Endothelial cell of hepatic sinusoid (primary cell): ENCODE measurements around the gene ANO4.

ENCODE experiments used
- in situ Hi-C: cut with HindIII; loops from 2 replicates; pipeline ENCODE4 v1.10.0; 2017; ENCODE audit warnings: low sequenced_read_pairs

The ANO4 gene

DNA sequence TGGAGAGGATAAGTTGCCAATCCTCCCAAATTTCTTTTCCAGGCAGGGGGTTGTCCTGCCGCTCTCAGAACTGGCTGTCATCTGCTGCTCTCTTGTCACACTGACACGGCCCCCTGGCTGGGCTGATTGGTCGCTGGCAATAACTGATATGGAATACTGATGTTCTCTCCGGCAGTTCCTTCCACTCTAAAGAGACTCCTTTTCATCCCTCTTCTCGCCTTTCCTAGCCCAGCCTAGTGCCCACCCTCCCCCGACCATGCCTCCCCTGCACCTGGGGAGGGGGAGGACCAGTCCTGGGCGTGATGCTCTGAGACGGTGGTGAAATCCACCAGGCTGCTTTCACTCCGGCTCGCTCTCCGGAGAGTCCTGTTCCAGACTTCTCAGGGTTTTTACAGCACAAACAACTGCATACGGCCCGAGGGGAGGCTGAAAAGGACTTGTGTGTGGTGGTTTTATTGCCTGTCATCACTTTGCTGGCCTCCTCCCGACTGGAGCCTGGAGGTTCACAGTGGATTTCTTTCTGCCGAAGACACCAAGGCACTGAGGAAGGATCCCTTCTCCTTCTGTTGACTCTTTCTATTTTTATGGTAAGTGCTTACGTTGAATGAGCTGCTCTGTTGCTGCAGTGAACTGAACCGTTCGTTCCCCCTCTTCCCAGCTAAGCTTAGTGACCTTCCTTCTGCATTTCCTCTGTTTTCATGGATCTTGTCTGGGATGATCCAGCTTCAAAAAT lies at the start of gene ANO4:
Gene ANO4, plus strand, starts transcription at position 336 of the 733 bp plus-strand sequence. CDS start 107,010 bp downstream, outside the sequence.
- in situ Hi-C loops: loop anchor here (5.0 kb wide), 1 partner anchor 33 kb away; no protein-coding TSS in a partner anchor

GRCh38 chr12:100745378-100746071 lies 49.1 kb upstream of the ANO4 start:
- in situ Hi-C loops: no loop called here

- in situ Hi-C loops: no loop called here
These were observed 41.7 kb upstream of the ANO4 start for GRCh38 chr12:100752841-100753240.

- in situ Hi-C loops: no loop called here
These were observed 40.7 kb upstream of the ANO4 start for GRCh38 chr12:100753837-100754236.

DNA sequence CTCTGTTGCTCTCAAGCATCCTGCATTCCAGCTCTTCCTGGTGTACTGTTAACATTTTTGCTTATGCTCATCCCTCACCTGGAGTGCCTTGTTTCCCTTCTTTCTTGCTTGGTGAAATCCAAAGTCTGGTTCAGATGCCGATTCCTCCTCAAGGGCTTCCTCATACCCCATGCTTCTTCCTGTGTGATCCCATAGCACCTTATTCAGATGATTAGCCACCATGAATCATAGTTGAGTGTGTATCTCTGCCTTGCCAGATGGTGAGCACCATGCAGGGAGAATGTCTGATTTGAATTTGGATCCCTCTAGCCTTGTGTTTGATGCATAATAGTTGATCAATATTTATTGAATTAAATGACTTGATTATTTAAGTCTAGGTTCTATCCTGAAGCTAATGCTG lies 39.4 kb upstream of the ANO4 start:
- in situ Hi-C loops: no loop called here

- in situ Hi-C loops: no loop called here
These were observed 36.5 kb upstream of the ANO4 start for GRCh38 chr12:100758083-100758482.

GRCh38 chr12:100767371-100767770 lies 27.2 kb upstream of the ANO4 start:
- in situ Hi-C loops: no loop called here

- in situ Hi-C loops: no loop called here
These were observed 26.6 kb upstream of the ANO4 start for GRCh38 chr12:100767950-100768349.

DNA sequence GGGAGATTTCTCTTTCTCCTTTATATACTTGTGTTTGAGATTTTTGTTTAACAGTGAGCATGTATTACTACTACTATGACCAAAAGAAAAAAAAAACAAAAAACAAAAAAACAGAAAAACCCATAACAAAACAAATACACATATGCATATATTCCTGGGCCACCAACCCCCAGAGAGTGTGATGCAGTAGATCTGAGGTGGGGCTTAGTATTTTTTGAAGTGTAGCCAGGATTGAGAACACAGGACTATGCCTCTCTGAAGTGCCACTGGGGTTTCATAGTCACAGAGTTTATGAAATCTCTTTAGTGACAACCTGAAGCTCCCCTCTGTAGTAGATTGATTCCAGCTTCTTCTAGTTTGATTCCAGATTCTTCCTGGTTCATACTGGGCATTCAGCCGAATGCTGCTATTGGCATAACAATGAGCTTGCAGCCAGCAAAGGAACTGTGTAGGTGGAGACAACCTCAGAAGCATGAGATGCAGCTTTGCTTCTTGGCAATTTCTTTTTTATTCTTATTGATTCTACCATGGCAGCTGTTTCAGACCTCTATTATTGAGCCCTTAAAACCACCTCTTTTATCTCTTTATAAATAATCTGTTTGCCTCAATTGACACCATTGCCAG lies 15.5 kb upstream of the ANO4 start:
- in situ Hi-C loops: no loop called here

- in situ Hi-C loops: no loop called here
These were observed 5.4 kb upstream of the ANO4 start for GRCh38 chr12:100789146-100789545.

DNA sequence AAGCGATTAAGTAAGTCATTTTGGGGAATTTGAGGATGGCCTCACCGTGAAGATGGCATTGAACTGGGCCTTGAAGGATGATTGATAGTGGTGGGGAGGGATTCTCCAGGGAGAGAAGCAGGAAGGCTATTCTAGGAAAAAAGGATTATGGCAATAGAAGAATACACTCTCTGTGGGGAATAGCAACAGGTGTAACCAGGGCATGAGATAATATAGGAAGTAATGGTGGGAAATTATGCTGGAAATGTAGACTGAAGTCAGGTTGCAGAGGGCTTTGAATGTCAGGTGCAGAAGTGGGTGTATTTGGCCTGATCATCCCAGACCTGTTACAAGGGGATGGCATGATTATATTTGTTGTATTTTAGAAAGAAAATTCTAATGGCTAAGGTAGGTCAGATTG lies 4.6 kb upstream of the ANO4 start:
- in situ Hi-C loops: loop anchor here (5.0 kb wide), 1 partner anchor 37 kb away; no protein-coding TSS in a partner anchor

- in situ Hi-C loops: loop anchor here (5.0 kb wide), 1 partner anchor 37 kb away; no protein-coding TSS in a partner anchor
These were observed 4.0 kb upstream of the ANO4 start for GRCh38 chr12:100790552-100790951.

GRCh38 chr12:100793182-100793581 lies 1.4 kb upstream of the ANO4 start:
- in situ Hi-C loops: loop anchor here (5.0 kb wide), 1 partner anchor 34 kb away; no protein-coding TSS in a partner anchor

- in situ Hi-C loops: no loop called here
These were observed 711 bp downstream of the ANO4 start for GRCh38 chr12:100795174-100795799.

DNA sequence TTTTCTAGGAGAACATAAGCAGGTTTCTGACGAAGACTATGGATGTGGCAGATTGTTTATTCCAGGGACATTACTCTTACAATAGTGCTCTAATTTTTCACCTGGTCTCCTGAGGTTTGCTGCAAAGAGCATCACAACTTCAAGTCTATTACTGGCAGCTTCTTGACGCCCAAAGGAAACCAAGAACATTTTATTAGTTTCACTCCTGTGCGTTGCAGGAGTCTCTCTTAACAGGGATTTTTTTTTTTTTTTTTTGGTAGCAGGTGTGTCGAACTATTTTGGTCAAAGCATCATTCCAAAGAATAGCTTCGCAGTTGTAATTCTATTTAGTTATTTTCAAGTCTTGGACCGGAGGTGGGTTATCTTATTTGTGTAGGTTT lies 1.2 kb downstream of the ANO4 start:
- in situ Hi-C loops: no loop called here

DNA sequence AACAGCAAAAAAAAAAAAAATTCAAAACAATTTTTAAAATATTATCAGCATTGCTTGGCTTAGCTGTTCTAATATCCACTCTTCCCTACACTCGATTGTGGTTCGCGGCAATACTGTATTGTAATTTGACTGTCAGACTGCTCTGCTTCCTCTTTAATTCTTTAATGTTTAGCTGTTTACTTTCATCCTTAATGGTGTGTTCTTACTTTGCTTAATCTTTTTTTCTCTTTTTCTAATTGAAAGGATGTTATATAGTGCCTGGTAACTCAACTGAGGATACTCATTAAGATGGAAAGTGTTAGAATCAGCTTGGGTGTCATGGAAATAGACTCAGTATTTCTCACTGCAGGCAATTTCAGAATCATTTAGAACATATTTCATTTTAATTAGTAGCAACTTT lies 2.0 kb downstream of the ANO4 start:
- in situ Hi-C loops: no loop called here

DNA sequence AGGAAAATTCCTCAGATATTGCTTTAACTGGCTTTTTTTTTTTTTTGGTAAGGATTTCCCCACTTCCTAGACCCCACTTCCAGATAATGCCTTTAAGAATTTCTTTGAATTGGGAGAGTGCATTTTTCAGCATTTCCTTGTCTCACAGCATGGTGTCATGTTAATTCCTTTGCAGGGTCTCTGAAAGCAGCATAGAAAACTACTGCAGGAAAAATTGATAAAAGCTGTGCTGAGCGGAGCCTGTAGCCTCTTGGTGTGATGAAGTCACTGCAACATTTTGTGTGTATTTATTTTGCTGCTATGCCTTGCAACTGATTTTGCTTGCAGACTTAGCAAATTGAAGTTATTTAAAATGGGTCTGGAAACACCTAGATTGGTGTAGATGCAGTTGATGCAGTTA lies 2.7 kb downstream of the ANO4 start:
- in situ Hi-C loops: no loop called here

DNA sequence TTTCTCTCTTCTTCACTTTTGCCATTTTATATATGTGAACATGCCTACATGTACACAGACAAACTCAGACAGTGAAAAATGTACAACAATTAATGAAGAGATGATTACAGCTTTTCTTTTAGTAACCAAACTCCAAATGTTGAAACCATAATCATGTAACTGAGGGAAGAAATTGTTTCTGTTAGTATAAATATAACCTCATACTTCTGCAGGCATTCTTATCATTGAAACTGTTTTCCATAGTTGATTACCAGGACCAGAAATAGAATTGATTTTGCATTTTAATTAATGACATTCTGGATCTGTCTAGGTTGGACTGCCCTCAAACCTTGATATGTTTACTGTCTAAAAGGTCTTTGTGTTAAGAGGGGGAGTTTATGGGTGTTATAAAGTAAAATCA lies 3.2 kb downstream of the ANO4 start:
- in situ Hi-C loops: no loop called here

- in situ Hi-C loops: no loop called here
These were observed 3.9 kb downstream of the ANO4 start for GRCh38 chr12:100798286-100799160.

- in situ Hi-C loops: no loop called here
These were observed 5.2 kb downstream of the ANO4 start for GRCh38 chr12:100799770-100800169.
